Loucy (cell line): Measurements from ENCODE around the gene PPP2R2B.

Experiments used
- H2AFZ ChIP-seq: fragments of 200-600 bp; sonication (generic); 2 replicates; pipeline ENCODE4 v1.6.0; 2016; ENCODE audit warnings: antibody characterized with exemption, mild to moderate bottlenecking, low read length, moderate library complexity
- H3F3A ChIP-seq: fragments of 200-600 bp; 2 replicates; pipeline ENCODE4 v1.6.0; 2016; ENCODE audit warnings: antibody characterized with exemption, low read depth, mild to moderate bottlenecking
- H3K27me3 ChIP-seq: fragments of 200-600 bp; sonication (generic); 2 replicates; pipeline ENCODE4 v1.6.1; 2014; ENCODE audit warnings: low read length, mild to moderate bottlenecking; ENCODE audit not compliant: insufficient read depth, poor library complexity, severe bottlenecking
- H3K36me3 ChIP-seq: fragments of 200-600 bp; sonication (generic); 2 replicates; pipeline ENCODE4 v1.6.1; 2016; ENCODE audit warnings: low read length; ENCODE audit not compliant: insufficient read depth
- H3K4me1 ChIP-seq: fragments of 200-600 bp; sonication (generic); 2 replicates; pipeline ENCODE4 v1.5.1; 2014; ENCODE audit warnings: low read length, mild to moderate bottlenecking; ENCODE audit not compliant: insufficient read depth, poor library complexity, severe bottlenecking
- H3K4me2 ChIP-seq: fragments of 200-600 bp; sonication (generic); 2 replicates; pipeline ENCODE4 v1.6.0; 2014; ENCODE audit warnings: antibody characterized with exemption, low read length, low read depth, mild to moderate bottlenecking; ENCODE audit not compliant: poor library complexity, severe bottlenecking
- H3K4me3 ChIP-seq: fragments of 200-600 bp; sonication (generic); 2 replicates; pipeline ENCODE4 v1.5.1; 2014; ENCODE audit warnings: low read length, mild to moderate bottlenecking, mixed read lengths; ENCODE audit not compliant: poor library complexity, severe bottlenecking
- H3K79me2 ChIP-seq: fragments of 200-600 bp; sonication (generic); 2 replicates; pipeline ENCODE4 v1.6.1; 2014; ENCODE audit warnings: low read length; ENCODE audit not compliant: insufficient read depth
- H3K9ac ChIP-seq: fragments of 200-600 bp; sonication (generic); 2 replicates; pipeline ENCODE4 v1.6.0; 2014; ENCODE audit warnings: mild to moderate bottlenecking, low read depth, low read length, moderate library complexity; ENCODE audit not compliant: poor library complexity, severe bottlenecking
- H3K9me2 ChIP-seq: fragments of 200-600 bp; sonication (generic); replicated peaks from 2 replicates; pipeline ENCODE4 v1.6.1; 2016; ENCODE audit warnings: low read depth, low read length, mixed read lengths
- H3K9me3 ChIP-seq: fragments of 200-600 bp; sonication (generic); 2 replicates; pipeline ENCODE4 v1.6.1; 2014; ENCODE audit warnings: mild to moderate bottlenecking, antibody characterized with exemption, low read length, low read depth; ENCODE audit not compliant: insufficient read depth
- H4K20me1 ChIP-seq: fragments of 200-600 bp; sonication (generic); 2 replicates; pipeline ENCODE4 v1.6.0; 2014; ENCODE audit warnings: antibody characterized with exemption, low read length, mild to moderate bottlenecking; ENCODE audit not compliant: insufficient read depth, poor library complexity, severe bottlenecking
- CTCF ChIP-seq: fragments of 200-600 bp; sonication (generic); conservative IDR thresholded peaks from 2 replicates; pipeline ENCODE4 v1.5.1; 2014; ENCODE audit warnings: mild to moderate bottlenecking, antibody characterized with exemption, low read length
- EZH2phosphoT487 ChIP-seq: fragments of 200-600 bp; IDR thresholded peaks from 2 replicates; pipeline ENCODE4 v1.6.1; 2018; ENCODE audit warnings: antibody characterized with exemption, mild to moderate bottlenecking, moderate library complexity, borderline replicate concordance

PPP2R2B gene

GRCh38 chr5:146681585-146682105, 196.9 kb downstream of the PPP2R2B start:
- Histone ChIP-seq H2AFZ (no peak overlapping the region), H3K4me3 (no peak overlapping the region), H3K4me2 (no peak overlapping the region), H3K36me3 (no peaks in the 10 kb centered on the region), H3K9me2 (no peaks in the 10 kb centered on the region), H3K9me3 (no peaks in the 10 kb centered on the region), H3K4me1 (no peaks in the 10 kb centered on the region), H3K79me2 (no peaks in the 10 kb centered on the region), H4K20me1 (no peaks in the 10 kb centered on the region), H3K9ac (no peak overlapping the region), H3F3A (no peaks in the 10 kb centered on the region), H3K27me3 (no peaks in the 10 kb centered on the region)
- TF ChIP-seq EZH2phosphoT487, result no peak
- TF ChIP-seq CTCF, result no peak

GRCh38 chr5:146680846-146681584, 197.5 kb downstream of the PPP2R2B start:
- no peaks in the 10 kb centered on the region for H3K27me3 ChIP-seq
- no peaks in the 10 kb centered on the region for H3K9me3 ChIP-seq
- no peaks in the 10 kb centered on the region for H4K20me1 ChIP-seq
- TF ChIP-seq EZH2phosphoT487, result no peak
- TF ChIP-seq CTCF, result no peak
- no peaks in the 10 kb centered on the region for H3K79me2 ChIP-seq
- H3F3A ChIP-seq, result no peaks in the 10 kb centered on the region
- H3K4me3 ChIP-seq, result no peak overlapping the region
- no peak overlapping the region for H3K9ac ChIP-seq
- H3K36me3 ChIP-seq, result no peaks in the 10 kb centered on the region
- H3K4me1 ChIP-seq, result no peaks in the 10 kb centered on the region
- no peaks in the 10 kb centered on the region for H3K9me2 ChIP-seq
- no peak overlapping the region for H2AFZ ChIP-seq
- no peak overlapping the region for H3K4me2 ChIP-seq

GRCh38 chr5:146675636-146676035, 202.9 kb downstream of the PPP2R2B start:
- TF ChIP-seq CTCF (no peak), EZH2phosphoT487 (no peak)
- no peak overlapping the region for H3K4me2 ChIP-seq
- no peaks in the 10 kb centered on the region for H4K20me1 ChIP-seq
- no peaks in the 10 kb centered on the region for H3K27me3 ChIP-seq
- no peaks in the 10 kb centered on the region for H3K36me3 ChIP-seq
- no peak overlapping the region for H2AFZ ChIP-seq
- no peaks in the 10 kb centered on the region for H3K79me2 ChIP-seq
- no peaks in the 10 kb centered on the region for H3K9me2 ChIP-seq
- no peaks in the 10 kb centered on the region for H3F3A ChIP-seq
- no peaks in the 10 kb centered on the region for H3K9me3 ChIP-seq
- H3K4me1 ChIP-seq, result no peaks in the 10 kb centered on the region
- H3K9ac ChIP-seq, result no peak overlapping the region
- H3K4me3 ChIP-seq, result no peak overlapping the region
